HFFc6 (cell line): ENCODE data around the gene FAIM2. TPM values are rescaled to one million over a fixed set of nuclear protein-coding genes. Genes with fewer than 3 reads are reported as not detected.

ENCODE experiments used
- DNase-seq: peaks from one replicate; pipeline ENCODE4 v3.0.0-alpha.2; 2018
- H3K27ac Mint-ChIP-seq: 2 replicates; pipeline ENCODE4 v1.8.0; 2020; ENCODE audit warnings: mild to moderate bottlenecking, mixed read lengths
- H3K27me3 Mint-ChIP-seq: 2 replicates; pipeline ENCODE4 v1.8.0; 2021; ENCODE audit warnings: mild to moderate bottlenecking, moderate library complexity, mixed read lengths; ENCODE audit not compliant: insufficient read depth
- H3K36me3 Mint-ChIP-seq: 2 replicates; pipeline ENCODE4 v1.8.0; 2021; ENCODE audit warnings: low read depth, mixed read lengths
- H3K4me1 Mint-ChIP-seq: 2 replicates; pipeline ENCODE4 v1.8.0; 2020; ENCODE audit warnings: low read depth, mixed read lengths
- H3K4me3 Mint-ChIP-seq: 2 replicates; pipeline ENCODE4 v1.8.0; 2020; ENCODE audit warnings: mild to moderate bottlenecking, moderate library complexity, mixed read lengths
- H3K9me3 Mint-ChIP-seq: 2 replicates; pipeline ENCODE4 v1.8.0; 2020; ENCODE audit warnings: mild to moderate bottlenecking, mixed read lengths
- CTCF ChIP-seq: fragments of 200-600 bp; sonication (generic); IDR thresholded peaks from 2 replicates; pipeline ENCODE4 v1.5.0; 2021; ENCODE audit warnings: antibody characterized with exemption, mild to moderate bottlenecking
- total RNA-seq, 6 experiments: library from RNA; stranded (reverse); fragmentation: NEBNext Ultra II Directional; extraction: Animal tissue kit (Norgen Biotek cat#: 25700); gene quantifications; 2 replicates in 1 of 6; 3 replicates in 5 of 6; pipeline ENCODE4 v1.2.3, GENCODE V29; 2021

FAIM2 gene
- total RNA-seq, 6 experiments from 2014 or later = 0.24 to 1.1 (median 1.1) TPM

- peaks cover 8% of the 10 kb centered on the region for H3K27me3 Mint-ChIP-seq
- H3K36me3 Mint-ChIP-seq = no peaks in the 10 kb centered on the region
- peak within 1 kb of the TSS; percentile 92 for H3K27ac Mint-ChIP-seq
- peak within 1 kb of the TSS; percentile 94 for H3K4me3 Mint-ChIP-seq
- no peaks in the 10 kb centered on the region for H3K9me3 Mint-ChIP-seq
- TF ChIP-seq CTCF = peak; percentile 12; the same call in 1 of the 2 replicates
- DNase-seq = peak; percentile 93
- H3K4me1 Mint-ChIP-seq = peaks cover 30% of the 10 kb centered on the region
Observed at GRCh38 chr12:49842519-49843352, 61.0 kb downstream of the FAIM2 start, which contains the start of gene BCDIN3D. Gene BCDIN3D (minus strand): TSS chr12:49843106. CDS start chr12:49843087, 19 bp downstream.

DNA sequence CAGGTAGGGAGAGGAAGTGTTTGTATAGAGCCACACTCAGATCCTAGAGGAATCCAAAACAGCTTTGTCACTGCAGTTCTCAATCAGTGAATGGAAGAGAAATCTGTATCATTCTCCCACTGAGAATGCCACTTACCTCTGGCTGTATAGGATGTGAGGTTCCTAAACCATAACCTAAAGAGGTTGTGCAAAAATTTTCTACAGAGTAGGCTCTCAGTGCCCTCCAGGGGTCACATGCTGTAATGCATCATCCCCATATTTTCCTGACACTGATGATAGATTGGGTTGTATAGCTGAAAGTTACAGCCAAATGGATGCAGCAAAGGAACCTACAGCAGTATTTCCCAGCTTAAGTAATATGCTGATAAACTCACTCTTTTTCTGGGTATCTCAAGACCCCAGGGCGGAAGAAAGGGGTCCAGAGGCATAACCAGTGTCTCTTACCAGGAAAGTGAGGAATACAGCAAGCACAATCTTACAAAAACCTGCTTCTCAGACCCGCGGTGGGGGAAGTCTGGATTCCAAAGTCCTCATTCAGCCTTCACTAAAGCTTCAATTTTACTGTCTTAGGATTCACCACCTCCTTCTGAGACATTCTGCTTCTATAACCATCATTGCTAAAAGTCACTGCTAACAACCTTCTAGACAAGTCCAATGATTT is 64.6 kb downstream of the FAIM2 start:
- no peaks in the 10 kb centered on the region for H3K9me3 Mint-ChIP-seq
- DNase-seq = peak; percentile 40

GRCh38 chr12:49832836-49833421 is 70.8 kb downstream of the FAIM2 start:
- peaks cover 2% of the 10 kb centered on the region for H3K27me3 Mint-ChIP-seq
- peak overlapping the region; percentile 42; the same call in 1 of the 2 replicates for H3K27ac Mint-ChIP-seq
- H3K36me3 Mint-ChIP-seq = no peaks in the 10 kb centered on the region
- H3K4me1 Mint-ChIP-seq = peaks cover 24% of the 10 kb centered on the region
- peak; percentile 65 for DNase-seq
- TF ChIP-seq CTCF = no peak
- no peaks in the 10 kb centered on the region for H3K9me3 Mint-ChIP-seq
- no peak overlapping the region; the same call in 1 of the 2 replicates for H3K4me3 Mint-ChIP-seq

More for the DNA sequence above, 64.6 kb downstream of the FAIM2 start:
- H3K27ac Mint-ChIP-seq = no peak overlapping the region
- H3K27me3 Mint-ChIP-seq = no peaks in the 10 kb centered on the region; the same call in none of the 2 replicates
- peaks cover 30% of the 10 kb centered on the region for H3K4me1 Mint-ChIP-seq
- H3K4me3 Mint-ChIP-seq = no peak overlapping the region
- no peaks in the 10 kb centered on the region for H3K36me3 Mint-ChIP-seq
- peak; percentile 84 for TF ChIP-seq CTCF

DNA sequence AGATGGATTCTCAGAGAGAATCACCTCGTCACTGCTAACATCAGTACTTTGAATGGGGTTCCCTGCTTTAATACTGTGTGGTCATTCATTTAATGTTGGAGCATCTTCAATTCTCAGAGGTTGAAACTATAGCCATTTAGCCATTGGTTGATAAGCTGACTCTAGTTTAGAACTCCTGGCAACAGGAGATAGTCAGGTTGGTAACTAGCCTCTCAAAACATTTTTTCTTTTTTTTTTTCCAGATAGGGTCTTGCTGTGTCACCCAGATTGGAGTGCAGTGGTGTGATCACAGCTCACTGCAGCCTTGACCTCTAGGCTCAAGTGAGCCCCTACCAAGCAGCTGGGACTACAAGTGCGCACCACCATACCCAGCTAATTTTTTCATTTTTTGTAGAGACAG is 72.0 kb downstream of the FAIM2 start:
- H3K4me3 Mint-ChIP-seq = no peak overlapping the region
- peaks cover 29% of the 10 kb centered on the region for H3K4me1 Mint-ChIP-seq
- H3K27ac Mint-ChIP-seq = no peak overlapping the region
- no peak for DNase-seq
- no peaks in the 10 kb centered on the region for H3K36me3 Mint-ChIP-seq
- peaks cover 2% of the 10 kb centered on the region for H3K27me3 Mint-ChIP-seq
- H3K9me3 Mint-ChIP-seq = no peaks in the 10 kb centered on the region
- TF ChIP-seq CTCF = no peak

GRCh38 chr12:49828133-49829091 is 75.3 kb downstream of the FAIM2 start, which contains the start of gene NCKAP5L:
Gene NCKAP5L (minus strand): TSS chr12:49828413. CDS start chr12:49804044, 24,369 bp downstream.
- no peaks in the 10 kb centered on the region for H3K36me3 Mint-ChIP-seq
- H3K4me3 Mint-ChIP-seq = peak within 1 kb of the TSS; percentile 96
- peak within 1 kb of the TSS; percentile 97 for H3K27ac Mint-ChIP-seq
- no peaks in the 10 kb centered on the region for H3K9me3 Mint-ChIP-seq
- no peak for TF ChIP-seq CTCF
- H3K4me1 Mint-ChIP-seq = peaks cover 58% of the 10 kb centered on the region
- peaks cover 2% of the 10 kb centered on the region; the same call in 1 of the 2 replicates for H3K27me3 Mint-ChIP-seq
- DNase-seq = peak; percentile 95
